PC-9 (cell line): ENCODE data around the gene GOLPH3L.

Experiments
- CTCF ChIP-seq: fragments of 200-600 bp; sonication (generic); conservative IDR thresholded peaks from 2 replicates; pipeline ENCODE4 v1.6.1; 2017; ENCODE audit warnings: mixed run types, antibody characterized with exemption, mild to moderate bottlenecking, moderate library complexity
- EZH2 ChIP-seq: fragments of 200-600 bp; sonication (generic); IDR thresholded peaks from 2 replicates; pipeline ENCODE4 v1.8.0; 2017; ENCODE audit warnings: antibody characterized with exemption, low read depth

- no peak for TF ChIP-seq CTCF
- TF ChIP-seq EZH2, result no peak
Measured at GRCh38 chr1:150706091-150706490, 9.1 kb upstream of the GOLPH3L start.
